Measurements from ENCODE around the gene SYCE3. TPM values are rescaled to one million over a fixed set of nuclear protein-coding genes. Genes with fewer than 3 reads are reported as not detected.
"Not testable (repeated sequence)": the region's sequence is repeated elsewhere in the genome, so short reads cannot be mapped to it uniquely, and the experiment has no call there.

Gene SYCE3
- not detected in 2 replicates for total RNA-seq (2014; rRNA removed; shearing (Covaris generic))

- Histone ChIP-seq H3K9me3 (replicated peaks) (no peaks in the 10 kb centered on the region), H3K36me3 (no peaks in the 10 kb centered on the region), H3K4me3 (peak within 1 kb of the TSS; percentile 42), H3K4me1 (replicated peaks) (peaks cover 7% of the 10 kb centered on the region), H3K27me3 (replicated peaks) (no peaks in the 10 kb centered on the region), H3K27ac (no peak within 1 kb of the TSS)
- peak; percentile 96 to 97 for DNase-seq (ENCODE audit: low read depth in 1 of 2, low spot score in 2 of 2)
Measured at GRCh38 chr22:50562523-50563412, at the start of gene SYCE3. Gene SYCE3, minus strand, starts transcription at chr22:50562919. Its CDS starts 6,514 bp downstream, at chr22:50556405.

DNA sequence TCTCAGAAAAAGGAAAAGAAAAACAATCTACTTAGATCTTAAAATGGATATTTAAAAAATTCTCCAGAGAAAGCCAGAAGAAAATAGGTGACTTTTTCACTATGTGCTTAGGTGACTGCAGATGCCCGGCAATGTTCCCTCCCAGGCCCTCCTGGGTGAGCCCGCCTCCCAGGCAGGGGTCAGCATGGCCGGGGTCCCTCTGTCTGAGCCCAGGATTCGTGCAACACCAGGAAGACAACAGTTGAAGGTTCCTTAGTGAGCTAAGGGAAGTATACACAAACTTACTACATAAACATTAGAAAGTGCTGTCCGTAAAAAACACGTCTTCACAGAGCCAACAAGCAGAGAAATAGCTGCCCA is 49.4 kb upstream of the SYCE3 start:
- DNase-seq (ENCODE audit: low read depth in 1 of 2, low spot score in 2 of 2) = no peak
- Histone ChIP-seq H3K36me3 (no peaks in the 10 kb centered on the region), H3K4me1 (replicated peaks) (no peaks in the 10 kb centered on the region), H3K4me3 (no peak overlapping the region), H3K27me3 (replicated peaks) (peaks cover 53% of the 10 kb centered on the region), H3K9me3 (replicated peaks) (no peaks in the 10 kb centered on the region), H3K27ac (no peak overlapping the region)

DNA sequence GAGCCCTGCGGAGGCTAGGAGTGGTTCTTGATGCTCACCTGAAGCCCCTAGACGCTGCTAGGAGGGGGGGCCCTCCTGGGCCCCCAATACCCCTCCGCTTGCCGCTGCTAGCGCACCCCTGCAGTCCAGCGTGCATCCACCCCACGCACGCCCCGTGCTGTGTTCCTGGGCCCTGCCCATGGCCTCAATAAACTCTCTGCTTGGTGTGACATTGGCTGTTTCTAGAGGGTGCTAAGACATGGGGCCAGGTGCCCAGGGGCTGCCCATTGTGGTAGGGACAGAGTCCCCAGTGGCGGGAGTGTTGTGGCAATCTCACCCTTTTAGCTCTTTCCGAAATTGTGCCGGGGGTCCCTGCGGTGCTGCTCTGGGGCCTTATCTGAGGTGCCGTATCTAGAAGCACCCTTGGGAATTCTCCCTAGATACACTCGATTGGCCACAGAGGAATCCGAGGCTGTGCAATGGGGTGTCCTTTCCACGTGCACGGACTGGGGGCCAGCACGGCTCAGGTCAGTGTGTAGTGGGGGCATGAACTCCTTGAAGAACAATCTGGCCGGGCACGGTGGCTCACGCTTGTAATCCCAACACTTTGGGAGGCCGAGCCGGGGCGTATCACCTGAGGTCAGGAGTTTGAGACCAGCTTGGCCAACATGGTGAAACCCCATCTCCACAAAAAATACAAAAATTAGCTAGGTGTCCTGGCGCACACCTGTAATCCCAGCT is 48.8 kb upstream of the SYCE3 start:
- DNase-seq (ENCODE audit: low read depth in 1 of 2, low spot score in 2 of 2) = no peak
- no peak overlapping the region for H3K27ac ChIP-seq
- H3K4me1 ChIP-seq (replicated peaks) = no peaks in the 10 kb centered on the region
- H3K27me3 ChIP-seq (replicated peaks) = peaks cover 58% of the 10 kb centered on the region
- H3K9me3 ChIP-seq (replicated peaks) = no peaks in the 10 kb centered on the region
- H3K4me3 ChIP-seq = no peak overlapping the region
- H3K36me3 ChIP-seq = no peaks in the 10 kb centered on the region

- DNase-seq (ENCODE audit: low read depth in 1 of 2, low spot score in 2 of 2) = no peak
- H3K4me3 ChIP-seq = no peak overlapping the region
- H3K36me3 ChIP-seq = no peaks in the 10 kb centered on the region
- peaks cover 63% of the 10 kb centered on the region for H3K27me3 ChIP-seq (replicated peaks)
- no peak overlapping the region for H3K27ac ChIP-seq
- no peaks in the 10 kb centered on the region for H3K4me1 ChIP-seq (replicated peaks)
- H3K9me3 ChIP-seq (replicated peaks) = no peaks in the 10 kb centered on the region
Measured at GRCh38 chr22:50610581-50610980, 47.9 kb upstream of the SYCE3 start.

DNA sequence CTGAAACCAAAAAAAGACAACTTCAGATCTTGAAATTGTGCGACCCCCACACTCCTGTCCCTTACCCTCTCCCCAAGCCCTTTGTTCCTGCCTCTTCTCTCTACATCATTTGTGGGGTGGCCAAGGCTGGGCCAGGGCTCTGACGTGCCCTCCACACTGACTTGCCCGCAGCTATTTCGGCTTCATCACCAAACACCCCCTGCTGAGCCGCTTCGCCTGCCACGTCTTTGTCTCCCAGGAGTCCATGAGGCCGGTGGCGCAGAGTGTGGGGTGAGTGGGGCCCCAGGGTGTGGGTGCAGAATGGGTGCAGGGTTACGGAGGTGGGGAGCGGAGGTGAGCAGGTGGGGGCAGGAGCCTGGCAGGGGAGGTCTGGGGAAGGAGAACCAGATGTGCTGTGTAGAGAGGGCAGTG is 47.3 kb upstream of the SYCE3 start:
- H3K27me3 ChIP-seq (replicated peaks) = peaks cover 61% of the 10 kb centered on the region
- DNase-seq (ENCODE audit: low read depth in 1 of 2, low spot score in 2 of 2) = peak in 1 of 2 experiments; percentile 42
- H3K4me3 ChIP-seq = no peak overlapping the region
- no peaks in the 10 kb centered on the region for H3K9me3 ChIP-seq (replicated peaks)
- no peaks in the 10 kb centered on the region for H3K4me1 ChIP-seq (replicated peaks)
- no peaks in the 10 kb centered on the region for H3K36me3 ChIP-seq
- H3K27ac ChIP-seq = no peak overlapping the region

- Histone ChIP-seq H3K4me1 (replicated peaks) (no peaks in the 10 kb centered on the region), H3K27ac (no peak overlapping the region), H3K4me3 (no peak overlapping the region), H3K36me3 (no peaks in the 10 kb centered on the region), H3K9me3 (replicated peaks) (no peaks in the 10 kb centered on the region), H3K27me3 (replicated peaks) (peaks cover 60% of the 10 kb centered on the region)
- no peak for DNase-seq (ENCODE audit: low read depth in 1 of 2, low spot score in 2 of 2)
Measured at GRCh38 chr22:50609599-50609998, 46.9 kb upstream of the SYCE3 start.

DNA sequence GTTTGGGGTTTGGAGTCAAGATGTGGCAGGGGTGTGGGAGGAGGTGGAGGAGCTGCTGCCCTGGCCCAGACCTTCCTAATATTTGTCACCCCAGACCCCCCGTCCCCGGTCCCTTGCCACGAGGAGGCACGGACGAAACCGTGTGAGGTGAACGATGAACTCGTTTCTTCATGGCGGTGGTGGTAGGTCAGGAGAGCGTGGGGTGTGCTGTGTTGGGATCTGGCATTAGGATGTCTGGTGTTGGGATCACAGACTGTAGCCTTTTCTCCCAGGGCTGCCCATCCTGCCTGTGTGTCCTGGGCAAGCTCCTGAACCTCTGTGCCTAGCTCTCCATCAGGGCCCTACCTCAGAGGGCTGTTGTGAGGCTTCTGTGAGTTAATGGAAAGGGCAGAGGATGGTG is 46.3 kb upstream of the SYCE3 start:
- Histone ChIP-seq H3K4me3 (no peak overlapping the region), H3K27ac (no peak overlapping the region), H3K27me3 (replicated peaks) (peaks cover 60% of the 10 kb centered on the region), H3K4me1 (replicated peaks) (no peaks in the 10 kb centered on the region), H3K36me3 (no peaks in the 10 kb centered on the region), H3K9me3 (replicated peaks) (no peaks in the 10 kb centered on the region)
- no peak for DNase-seq (ENCODE audit: low read depth in 1 of 2, low spot score in 2 of 2)

DNA sequence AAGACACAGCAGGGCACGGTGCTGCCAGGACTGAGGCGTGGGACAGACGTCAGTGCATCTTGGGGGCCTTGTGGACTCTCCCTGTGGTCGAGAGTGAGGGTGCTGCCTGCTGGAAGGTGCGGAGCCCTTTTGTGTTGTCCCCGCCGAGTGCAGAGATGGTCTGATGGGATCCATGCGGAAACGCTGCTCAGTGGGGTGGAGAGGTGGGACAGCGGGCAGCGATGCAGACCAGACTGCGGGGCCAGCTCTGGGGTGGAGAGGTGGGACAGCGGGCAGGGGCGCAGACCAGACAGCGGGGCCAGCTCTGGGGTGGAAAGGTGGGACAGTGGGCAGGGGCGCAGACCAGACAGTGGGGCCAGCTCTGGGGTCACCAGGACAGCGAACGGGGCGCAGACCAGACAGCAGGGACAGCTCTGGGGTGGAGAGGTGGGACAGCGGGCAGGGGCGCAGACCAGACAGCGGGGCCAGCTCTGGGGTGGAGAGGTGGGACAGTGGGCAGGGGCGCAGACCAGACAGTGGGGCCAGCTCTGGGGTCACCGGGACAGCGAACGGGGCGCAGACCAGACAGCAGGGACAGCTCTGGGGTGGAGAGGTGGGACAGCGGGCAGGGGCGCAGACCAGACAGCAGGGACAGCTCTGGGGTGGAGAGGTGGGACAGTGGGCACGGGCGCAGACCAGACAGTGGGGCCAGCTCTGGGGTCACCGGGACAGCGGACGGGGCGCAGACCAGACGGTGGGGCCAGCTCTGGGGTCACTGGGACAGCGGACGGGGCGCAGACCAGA is 45.5 kb upstream of the SYCE3 start:
- not testable (repeated sequence) for H3K4me3 ChIP-seq; H3K4me1 ChIP-seq (replicated peaks); H3K27ac ChIP-seq; DNase-seq (ENCODE audit: low read depth in 1 of 2, low spot score in 2 of 2); H3K36me3 ChIP-seq; H3K9me3 ChIP-seq (replicated peaks)
- peaks cover 60% of the 10 kb centered on the region for H3K27me3 ChIP-seq (replicated peaks)

- peaks cover 61% of the 10 kb centered on the region for H3K27me3 ChIP-seq (replicated peaks)
Measured at GRCh38 chr22:50607659-50608020, 44.9 kb upstream of the SYCE3 start.

GRCh38 chr22:50606946-50607658 is 44.4 kb upstream of the SYCE3 start:
- DNase-seq (ENCODE audit: low read depth in 1 of 2, low spot score in 2 of 2) = peak in 1 of 2 experiments; percentile 33
- H3K9me3 ChIP-seq (replicated peaks) = no peaks in the 10 kb centered on the region
- peaks cover 62% of the 10 kb centered on the region for H3K27me3 ChIP-seq (replicated peaks)
- no peaks in the 10 kb centered on the region for H3K4me1 ChIP-seq (replicated peaks)
- no peaks in the 10 kb centered on the region for H3K36me3 ChIP-seq
- H3K4me3 ChIP-seq = no peak overlapping the region
- no peak overlapping the region for H3K27ac ChIP-seq

More at GRCh38 chr22:50607659-50608020, 44.9 kb upstream of the SYCE3 start:
- H3K36me3 ChIP-seq = no peaks in the 10 kb centered on the region
- no peaks in the 10 kb centered on the region for H3K9me3 ChIP-seq (replicated peaks)
- DNase-seq (ENCODE audit: low read depth in 1 of 2, low spot score in 2 of 2) = no peak
- H3K4me3 ChIP-seq = no peak overlapping the region
- no peak overlapping the region for H3K27ac ChIP-seq
- H3K4me1 ChIP-seq (replicated peaks) = no peaks in the 10 kb centered on the region

GRCh38 chr22:50606165-50606945 is 43.6 kb upstream of the SYCE3 start:
- Histone ChIP-seq H3K36me3 (no peaks in the 10 kb centered on the region), H3K4me1 (replicated peaks) (no peaks in the 10 kb centered on the region), H3K27ac (no peak overlapping the region), H3K27me3 (replicated peaks) (peaks cover 60% of the 10 kb centered on the region), H3K4me3 (no peak overlapping the region), H3K9me3 (replicated peaks) (no peaks in the 10 kb centered on the region)
- DNase-seq (ENCODE audit: low read depth in 1 of 2, low spot score in 2 of 2) = peak in 1 of 2 experiments; percentile 34

- H3K4me3 ChIP-seq = no peak overlapping the region
- no peaks in the 10 kb centered on the region for H3K4me1 ChIP-seq (replicated peaks)
- peak in 1 of 2 experiments; percentile 32 for DNase-seq (ENCODE audit: low read depth in 1 of 2, low spot score in 2 of 2)
- no peaks in the 10 kb centered on the region for H3K9me3 ChIP-seq (replicated peaks)
- H3K36me3 ChIP-seq = no peaks in the 10 kb centered on the region
- H3K27ac ChIP-seq = no peak overlapping the region
- peaks cover 63% of the 10 kb centered on the region for H3K27me3 ChIP-seq (replicated peaks)
Measured at GRCh38 chr22:50605613-50606074, 42.9 kb upstream of the SYCE3 start.

All from SJSA1 (cell line).